ENCODE measurements around the gene DKC1. TPM values are rescaled to one million over a fixed set of nuclear protein-coding genes. Genes with fewer than 3 reads are reported as not detected.

The DKC1 gene
- total and polyA plus RNA-seq, 2 of the 13 experiments (the other 11 are each of a cell fraction or from before 2014, with no cell fraction given), result 61.6 to 102 TPM

GRCh38 chrX:154742613-154743012, 20.1 kb upstream of the DKC1 start:
- no peaks in the 10 kb centered on the region for H3K27me3 ChIP-seq (ENCODE audit: control insufficient read depth in 1 of 2, insufficient read depth in 2 of 2, low read length in 2 of 2)
- no peak for TF ChIP-seq TBL1XR1 (IDR thresholded peaks at IDR 0.05; ENCODE audit: borderline replicate concordance, low read length, partially characterized antibody)
- TF ChIP-seq ZKSCAN8 (CRISPR knock-in tag; IDR thresholded peaks at IDR 0.05; ENCODE audit: borderline replicate concordance), result no peak
- TF ChIP-seq SOX5 (CRISPR knock-in tag; IDR thresholded peaks at IDR 0.05; ENCODE audit: borderline replicate concordance), result no peak
- TF ChIP-seq SMAD1 (CRISPR knock-in tag; IDR thresholded peaks at IDR 0.05; ENCODE audit: borderline replicate concordance, low read depth), result no peak
- TF ChIP-seq ZNF460 (CRISPR knock-in tag; IDR thresholded peaks at IDR 0.05; ENCODE audit: borderline replicate concordance), result no peak
- TF ChIP-seq MIER2 (CRISPR knock-in tag; IDR thresholded peaks at IDR 0.05), result no peak
- TF ChIP-seq GPN1 (CRISPR knock-in tag; IDR thresholded peaks at IDR 0.05; ENCODE audit: borderline replicate concordance), result no peak
- no peak for TF ChIP-seq STAT5B (CRISPR knock-in tag; IDR thresholded peaks at IDR 0.05)
- no peak for TF ChIP-seq PTBP1 (IDR thresholded peaks at IDR 0.05; ENCODE audit: low read depth, low read length, poor library complexity, severe bottlenecking)
- TF ChIP-seq FOXJ3 (CRISPR knock-in tag; IDR thresholded peaks at IDR 0.05; ENCODE audit: borderline replicate concordance), result no peak
- no peak for TF ChIP-seq ADNP (CRISPR knock-in tag; IDR thresholded peaks at IDR 0.05)
- no peak for TF ChIP-seq RAD21 (CRISPR knock-in tag; IDR thresholded peaks at IDR 0.05)
- no peak for TF ChIP-seq AHDC1 (CRISPR knock-in tag; IDR thresholded peaks at IDR 0.05; ENCODE audit: borderline replicate concordance)
- TF ChIP-seq ZNF276 (CRISPR knock-in tag; IDR thresholded peaks at IDR 0.05; ENCODE audit: low read depth), result no peak
- no peaks in the 10 kb centered on the region for H4K20me1 ChIP-seq (ENCODE audit: insufficient read depth, low read length)
- ChIA-PET CTCF (ENCODE audit: low intra/inter-chr PET ratio, low total read pairs) (no interaction called here), POLR2A (no interaction called here)
- H3K36me3 ChIP-seq (replicated peaks in 1 of 2; ENCODE audit: control insufficient read depth in 1 of 2, insufficient read depth in 2 of 2, low read length in 2 of 2), result no peaks in the 10 kb centered on the region
- in situ Hi-C loops (cut with HindIII; ENCODE audit: extremely low pct_ligation_motif_present, low pct_unique_long_range_greater_than_20kb) (no loop called here), intact Hi-C loops (cut with micrococcal nuclease; ENCODE audit: unreplicated experiment) (no loop called here)
- H3K4me1 ChIP-seq (ENCODE audit: insufficient read depth, low read length), result no peaks in the 10 kb centered on the region
- FAIRE-seq, result no peak
- H2AFZ ChIP-seq (ENCODE audit: low read length), result no peak overlapping the region
- DNase-seq (ENCODE audit: low spot score), result no peak
- BruUV-seq (replicated peaks), result no TSS peak
- no peaks in the 10 kb centered on the region for H3K9me3 ChIP-seq (ENCODE audit: low read length)
- H3K4me2 ChIP-seq (ENCODE audit: low read depth, low read length), result no peak overlapping the region
- no peak overlapping the region for H3K27ac ChIP-seq (ENCODE audit: extremely low read length, insufficient read depth, low read length)
- no peaks in the 10 kb centered on the region for H3K79me2 ChIP-seq (ENCODE audit: insufficient read depth, low read length)
- no peak overlapping the region for H3K9ac ChIP-seq (ENCODE audit: insufficient read depth, low read depth, low read length)
- no peak for ATAC-seq
- H3K4me3 ChIP-seq (replicated peaks in 1 of 3; ENCODE audit: insufficient read depth in 1 of 3, low read depth in 2 of 3, low read length in 3 of 3), result no peak overlapping the region

All from HepG2 (cell line).